HepG2 (cell line): ENCODE data around the gene TOLLIP. TPM values are rescaled to one million over a fixed set of nuclear protein-coding genes. Genes with fewer than 3 reads are reported as not detected.

Source experiments
- ATAC-seq: fragments of 200-7000 bp; cut with Tn5 transposase; 3 replicates; pipeline ENCODE4 v1.9.1; 2020; ENCODE audit warnings: mild to moderate bottlenecking, moderate library complexity
- BruUV-seq: library from RNA; stranded (reverse); fragments of 400-500 nt; replicated peaks from 2 replicates; lab custom pipeline; 2021; lab: Mats Ljungman, UMichigan
- CTCF ChIA-PET: fragments of 300-600 bp; formaldehyde crosslinking; extraction: SDS; loops from one replicate; lab custom pipeline; 2021; ENCODE audit warnings: low total read pairs, inconsistent platforms, low intra/inter-chr PET ratio; lab: Yijun Ruan, JAX
- POLR2A ChIA-PET: fragments of 350-600 bp; sonication (Branson Sonifier 250); formaldehyde crosslinking; loops from one replicate; lab custom pipeline; 2020; ENCODE audit warnings: antibody characterized with exemption, inconsistent platforms; lab: Yijun Ruan, JAX
- DNase-seq: peaks from one replicate; pipeline ENCODE4 v3.0.0-alpha.2; 2015; ENCODE audit warnings: low spot score
- FAIRE-seq: peaks from 3 replicates; lab custom pipeline; 2011; peaks lifted over from hg19 to GRCh38; lab: Jason Lieb, UNC
- H2AFZ ChIP-seq: one replicate; pipeline ENCODE4 v1.6.1; 2011; ENCODE audit warnings: low read length, inconsistent platforms
- H3K27ac ChIP-seq: fragments of 300-600 bp; 3 replicates; pipeline ENCODE4 v1.8.0; 2011; ENCODE audit warnings: mixed run types, mild to moderate bottlenecking, mixed read lengths, low read length, inconsistent platforms; ENCODE audit not compliant: insufficient read depth; ENCODE audit errors: extremely low read length
- H3K27me3 ChIP-seq, 2 experiments: fragments of 200-600 bp in 1 of 2; 2 replicates in 1 of 2; 3 replicates in 1 of 2; pipeline versions ENCODE4 v1.6.0 to v1.8.0; 2011; ENCODE audit warnings: low read length in 2 of 2, mild to moderate bottlenecking in 2 of 2, moderate library complexity in 2 of 2, inconsistent platforms in 1 of 2; ENCODE audit not compliant: insufficient read depth in 2 of 2, control insufficient read depth in 1 of 2
- H3K36me3 ChIP-seq, 2 experiments: fragments of 200-600 bp in 1 of 2; replicated peaks in 1 of 2; 2 replicates in 1 of 2; 3 replicates in 1 of 2; pipeline versions ENCODE4 v1.5.1 to v1.8.0; 2011; ENCODE audit warnings: low read length in 2 of 2, inconsistent platforms in 1 of 2; ENCODE audit not compliant: insufficient read depth in 2 of 2, control insufficient read depth in 1 of 2
- H3K4me1 ChIP-seq: 2 replicates; pipeline ENCODE4 v1.5.1; 2012; ENCODE audit warnings: low read length, inconsistent platforms; ENCODE audit not compliant: insufficient read depth
- H3K4me2 ChIP-seq: 2 replicates; pipeline ENCODE4 v1.6.0; 2011; ENCODE audit warnings: low read depth, low read length, inconsistent platforms
- H3K4me3 ChIP-seq, 3 experiments: fragments of 200-600 bp in 1 of 3; sonication (generic), shearing (Covaris generic) in 1 of 3; replicated peaks in 1 of 3; 2 replicates each; pipeline ENCODE4 v1.5.1; 2011 to 2016; ENCODE audit warnings: low read length in 3 of 3, inconsistent platforms in 2 of 3, low read depth in 2 of 3, mild to moderate bottlenecking in 2 of 3, control low read depth in 1 of 3, mixed read lengths in 1 of 3; ENCODE audit not compliant: insufficient read depth in 1 of 3
- H3K79me2 ChIP-seq: one replicate; pipeline ENCODE4 v1.6.1; 2011; ENCODE audit warnings: low read length, inconsistent platforms; ENCODE audit not compliant: insufficient read depth
- H3K9ac ChIP-seq: 2 replicates; pipeline ENCODE4 v1.6.0; 2011; ENCODE audit warnings: mild to moderate bottlenecking, low read depth, low read length, inconsistent platforms; ENCODE audit not compliant: insufficient read depth
- H3K9me3 ChIP-seq: 2 replicates; pipeline ENCODE4 v1.5.1; 2012; ENCODE audit warnings: mild to moderate bottlenecking, low read length
- H4K20me1 ChIP-seq: 2 replicates; pipeline ENCODE4 v1.6.0; 2011; ENCODE audit warnings: inconsistent platforms, mild to moderate bottlenecking, low read length, moderate library complexity; ENCODE audit not compliant: insufficient read depth
- CBFB ChIP-seq: sonication (generic); formaldehyde crosslinking; IDR thresholded peaks from 2 replicates; pipeline ENCODE4 v1.4.0; 2020; ENCODE audit warnings: missing genetic modification reagents
- ELF4 ChIP-seq: sonication (generic); formaldehyde crosslinking; IDR thresholded peaks from 2 replicates; pipeline ENCODE4 v1.5.0; 2020; ENCODE audit warnings: missing genetic modification reagents, mild to moderate bottlenecking, moderate library complexity, borderline replicate concordance
- ISL2 ChIP-seq: sonication (generic); formaldehyde crosslinking; IDR thresholded peaks from 2 replicates; pipeline ENCODE4 v1.5.0; 2020; ENCODE audit warnings: missing genetic modification reagents
- JUN ChIP-seq: sonication (generic); formaldehyde crosslinking; IDR thresholded peaks from 2 replicates; pipeline ENCODE4 v1.4.0; 2020; ENCODE audit warnings: mild to moderate bottlenecking, missing genetic modification reagents
- NFATC3 ChIP-seq: sonication (generic); formaldehyde crosslinking; IDR thresholded peaks from 2 replicates; pipeline ENCODE4 v1.5.1; 2020; ENCODE audit warnings: mild to moderate bottlenecking, missing genetic modification reagents
- NR3C1 ChIP-seq: sonication (generic); formaldehyde crosslinking; IDR thresholded peaks from 2 replicates; pipeline ENCODE4 v1.4.0; 2020; ENCODE audit warnings: missing genetic modification reagents
- ZNF496 ChIP-seq: sonication (generic); formaldehyde crosslinking; IDR thresholded peaks from 2 replicates; pipeline ENCODE4 v1.8.1; 2023; ENCODE audit warnings: mild to moderate bottlenecking, moderate library complexity, missing genetic modification reagents; ENCODE audit not compliant: insufficient replicate concordance
- ZSCAN5A ChIP-seq: sonication (generic); formaldehyde crosslinking; IDR thresholded peaks from 2 replicates; pipeline ENCODE4 v1.8.0; 2022; ENCODE audit warnings: mild to moderate bottlenecking, missing genetic modification reagents, borderline replicate concordance
- WGBS: methylation state at CpG from one replicate; pipeline ENCODE4 v1.1.6; 2017; ENCODE audit warnings: low lambda C conversion rate; 5-methylcytosine and 5-hydroxymethylcytosine counted together
- in situ Hi-C: cut with HindIII; loops from 2 replicates; pipeline ENCODE4 v1.10.0; 2017; ENCODE audit warnings: low pct_unique_long_range_greater_than_20kb; ENCODE audit not compliant: extremely low pct_ligation_motif_present
- intact Hi-C: fragments of 100-400 bp; cut with micrococcal nuclease; formaldehyde crosslinking; loops from one replicate; pipeline ENCODE4 v1.10.0; 2022; ENCODE audit not compliant: unreplicated experiment
- polyA plus RNA-seq, 8 experiments: library from polyadenylated mRNA; depleted of rRNA in 3 of 8; stranded (reverse) in 7 of 8; unstranded in 1 of 8; fragments of >200 nt; fragmentation: Illumina TruSeq in 4 of 8; extraction: Trizol in 4 of 8; gene quantifications; 2 replicates each; pipeline versions ENCODE4 v1.2.1 to v1.2.3, GENCODE V29; 2011 to 2016; ENCODE audit warnings: low read depth in 4 of 8, missing spikeins in 1 of 8, mixed read lengths in 1 of 8; ENCODE audit not compliant: insufficient read depth in 1 of 8
- total RNA-seq, 5 experiments: library from RNA; depleted of rRNA; stranded (reverse); fragments of >200 nt; fragmentation: Illumina TruSeq; extraction: Trizol; gene quantifications; 2 replicates each; pipeline ENCODE4 v1.2.3, GENCODE V29; 2016; ENCODE audit warnings: low read depth in 1 of 5

Gene TOLLIP
- total and polyA plus RNA-seq, 2 of the 13 experiments (the other 11 are each of a cell fraction or from before 2014, with no cell fraction given), result 25.9 to 47.5 TPM

- Histone ChIP-seq H2AFZ (no peak overlapping the region), H3K4me2 (no peak overlapping the region), H3K9me3 (no peaks in the 10 kb centered on the region), H3K79me2 (no peaks in the 10 kb centered on the region), H3K9ac (no peak overlapping the region), H3K27me3 (peaks cover 5 to 15% of the 10 kb centered on the region in 2 experiments; a peak in 4 of 5 replicates), H3K4me3 (no peak overlapping the region), H3K27ac (no peak overlapping the region), H4K20me1 (no peaks in the 10 kb centered on the region), H3K36me3 (no peaks in the 10 kb centered on the region)
- WGBS, result 0% methylated on average over 1 of the region's 31 CpGs
- in situ Hi-C loops, result loop anchor here (5.0 kb wide), 1 partner anchor 116 kb away; no protein-coding TSS in a partner anchor
- CTCF ChIA-PET, result no interaction called here
- FAIRE-seq, result no peak
- TF ChIP-seq CBFB (CRISPR knock-in tag) (no peak), NFATC3 (CRISPR knock-in tag) (no peak), JUN (CRISPR knock-in tag) (no peak), ISL2 (CRISPR knock-in tag) (no peak), ZNF496 (CRISPR knock-in tag) (no peak), ELF4 (no peak), ZSCAN5A (CRISPR knock-in tag) (no peak), NR3C1 (no peak)
- TF ChIP-seq, all 625 proteins: peak for 0
- 0 out of 2 replicates have a peak, but pooled peaks cover under 1% of the 10 kb centered on the region for H3K4me1 ChIP-seq
- BruUV-seq, result no TSS peak
- ATAC-seq (no peak), DNase-seq (no peak)
- intact Hi-C loops, result no loop called here
- POLR2A ChIA-PET, result no interaction called here
Observed at GRCh38 chr11:1228101-1228821, 81.2 kb downstream of the TOLLIP start.
